GM20431 (cell line): ENCODE measurements around the gene PIGM.

Experiments used
- in situ Hi-C: fragments of 300-500 bp; cut with MseI, MboI; formaldehyde crosslinking; loops from one replicate; pipeline ENCODE4 v1.15.0; 2020; ENCODE audit warnings: low sequenced_read_pairs; ENCODE audit not compliant: unreplicated experiment

The PIGM gene

DNA sequence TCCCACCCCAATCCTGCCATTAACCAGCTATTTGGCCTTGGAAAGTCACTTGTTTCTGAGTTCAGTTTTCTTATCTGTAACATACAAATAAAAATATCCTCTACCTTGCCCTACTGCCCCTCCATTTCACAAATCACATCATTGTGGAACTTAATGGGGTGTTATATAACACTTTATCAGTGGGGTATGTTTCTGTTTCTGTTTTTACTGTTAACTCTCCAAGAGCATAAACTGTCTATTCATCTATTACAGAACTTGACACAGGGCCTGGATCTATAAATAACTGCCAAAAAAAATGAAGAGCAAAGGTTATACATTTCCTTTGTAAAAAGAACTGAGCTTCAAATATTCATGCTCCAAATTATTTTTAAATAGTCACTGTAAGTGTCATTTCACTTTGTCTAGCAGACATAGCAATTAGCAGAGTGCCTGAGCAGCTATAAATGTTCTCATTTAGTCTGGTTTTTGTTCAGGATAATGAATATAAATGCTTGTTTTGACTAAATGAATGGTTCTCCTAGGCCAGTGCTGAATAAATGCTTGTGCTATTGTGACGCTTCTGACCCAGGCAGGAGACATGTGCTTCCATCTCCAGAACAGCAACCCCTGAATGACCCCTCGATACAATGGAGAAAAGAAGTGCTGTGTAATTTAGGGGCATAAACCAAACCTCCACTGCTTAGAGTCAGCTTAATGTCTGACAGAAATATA is 7.4 kb downstream of the PIGM start:
- in situ Hi-C loops = loop anchor here (25.0 kb wide), 1 partner anchor 237 kb away; the partner anchor contains the start of gene DUSP23

DNA sequence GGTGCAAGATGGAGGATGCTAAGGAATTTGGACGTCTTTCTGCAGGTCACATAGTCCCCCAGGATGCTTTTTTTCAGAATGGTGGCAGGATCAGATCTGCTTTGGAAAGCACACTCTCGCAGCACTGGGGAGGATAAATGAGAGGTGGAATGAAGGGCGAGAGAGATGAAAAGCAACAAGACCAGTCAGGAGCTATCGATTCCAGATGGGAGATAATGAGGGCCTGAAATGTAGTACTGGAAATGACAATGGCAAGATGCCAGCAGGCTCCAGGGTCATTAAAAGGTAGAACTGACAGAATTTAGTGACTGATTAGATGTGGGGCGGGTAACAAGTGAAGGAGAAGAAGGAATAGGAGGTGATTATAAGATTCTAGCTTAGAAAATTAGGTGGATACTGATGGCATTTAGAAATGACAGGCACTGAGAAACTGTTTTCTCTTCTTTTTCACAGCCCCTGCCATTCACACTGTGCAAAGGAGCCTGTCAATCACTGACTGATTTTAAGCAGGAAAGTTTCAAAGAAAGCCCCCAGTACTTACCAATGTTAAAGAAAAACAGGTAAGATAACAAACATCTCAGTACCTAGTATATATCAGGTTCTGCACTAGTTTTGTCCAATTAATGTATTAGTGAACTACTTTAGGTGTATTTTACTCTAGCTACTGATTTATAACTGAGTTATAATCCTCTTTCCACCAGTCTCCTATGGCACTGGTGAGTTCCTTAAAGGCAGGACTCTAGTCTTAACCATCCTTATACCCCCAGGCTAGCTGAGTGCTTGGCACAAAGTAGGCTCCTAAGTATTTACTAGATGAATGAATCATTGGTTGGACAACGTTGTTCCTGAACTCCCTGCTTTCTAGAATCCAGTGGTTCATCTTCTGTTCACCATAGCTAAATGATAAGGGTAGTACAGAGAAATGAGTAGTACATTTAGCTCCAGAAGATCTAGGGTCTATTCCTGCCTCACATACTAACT is 9.2 kb downstream of the PIGM start:
- in situ Hi-C loops = loop anchor here (25.0 kb wide), 1 partner anchor 235 kb away; the partner anchor contains the start of gene DUSP23

DNA sequence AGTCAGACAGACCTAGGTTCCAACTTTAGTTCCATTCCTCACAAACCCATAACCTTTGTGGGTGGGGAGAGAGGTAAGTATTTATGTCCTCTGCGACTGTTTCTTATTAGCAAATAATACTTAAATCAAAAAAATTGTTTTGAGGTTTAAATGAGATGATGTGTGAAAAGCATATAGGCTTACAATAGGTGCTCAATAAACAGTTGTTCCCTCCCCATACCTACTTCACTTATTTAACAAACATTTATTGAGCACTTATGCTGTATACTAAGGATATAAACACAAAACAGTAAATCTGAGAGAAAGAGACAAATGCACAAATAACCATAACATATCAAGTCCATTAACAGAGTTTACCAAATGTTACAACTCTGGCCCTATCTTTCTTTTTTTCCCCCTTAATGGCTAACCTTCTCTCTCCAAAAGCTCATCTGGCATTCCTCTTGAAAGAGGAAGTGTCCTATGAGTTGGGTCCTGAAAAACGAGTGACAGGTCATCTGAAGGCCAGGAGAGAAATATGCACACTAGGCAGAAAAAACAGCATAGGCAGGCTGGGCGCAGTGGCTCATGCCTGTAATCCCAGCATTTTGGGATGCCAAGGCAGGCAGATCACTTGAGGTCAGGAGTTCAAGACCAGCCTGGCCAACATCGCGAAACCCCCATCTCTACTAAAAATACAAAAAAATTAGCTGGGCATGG is 10.3 kb downstream of the PIGM start:
- in situ Hi-C loops = loop anchor here (25.0 kb wide), 1 partner anchor 234 kb away; the partner anchor contains the start of gene DUSP23

DNA sequence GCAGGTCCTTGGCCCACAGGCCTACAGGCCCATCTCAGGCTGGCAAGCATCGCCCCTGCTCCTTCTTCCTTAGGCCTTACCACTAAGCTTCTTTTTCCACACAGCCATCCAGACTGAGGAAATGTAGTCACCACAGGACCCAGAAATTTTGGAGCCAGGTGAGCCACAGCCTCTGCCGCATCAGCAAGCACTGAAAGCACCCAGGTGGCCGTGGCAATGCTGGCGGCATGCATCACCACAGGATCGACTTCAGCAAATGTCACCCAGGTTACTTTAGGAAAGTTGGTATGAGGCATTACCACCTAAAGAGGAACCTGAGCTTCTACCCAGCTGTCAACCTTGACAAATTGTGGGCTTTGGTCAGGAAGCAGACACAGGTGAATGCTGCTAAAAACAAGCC is 11.6 kb downstream of the PIGM start:
- in situ Hi-C loops = loop anchor here (25.0 kb wide), 1 partner anchor 233 kb away; the partner anchor contains the start of gene DUSP23

DNA sequence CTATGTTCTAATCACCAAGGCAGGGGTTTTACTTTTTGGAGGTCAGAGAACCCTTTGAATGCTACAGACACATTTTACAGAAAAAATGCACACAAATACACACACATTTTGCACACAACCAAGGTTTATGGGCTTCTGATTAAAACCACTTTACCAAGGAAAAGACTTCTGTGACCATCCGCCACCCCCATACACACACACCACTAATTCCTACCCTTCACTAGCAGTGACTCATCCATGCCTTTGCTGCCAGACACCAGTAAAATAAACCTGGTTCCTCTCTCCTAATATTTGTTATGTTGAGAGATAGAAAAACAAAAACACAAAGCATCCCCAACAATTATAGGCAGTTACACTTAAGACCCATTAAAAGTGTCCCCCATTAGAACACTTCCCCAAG is 12.9 kb downstream of the PIGM start:
- in situ Hi-C loops = loop anchor here (25.0 kb wide), 1 partner anchor 232 kb away; the partner anchor contains the start of gene DUSP23

DNA sequence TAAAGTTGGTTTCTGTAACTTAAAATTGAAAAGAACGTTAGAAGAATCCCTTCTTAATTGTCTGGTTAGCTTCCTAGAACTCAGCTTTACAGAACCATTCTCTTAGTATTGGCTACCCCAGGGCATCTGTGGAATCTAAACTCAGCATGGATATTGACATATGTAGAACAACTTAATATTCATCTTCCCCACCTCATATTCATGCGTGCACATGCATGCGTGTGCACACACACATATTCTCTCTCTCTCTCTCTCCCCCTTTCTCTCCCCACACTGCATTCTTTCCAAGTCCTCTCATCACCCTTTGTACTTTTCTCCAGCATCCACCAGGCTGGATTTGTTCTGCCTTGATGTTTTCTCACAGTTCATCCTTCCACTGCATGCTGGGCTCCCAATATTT is 13.4 kb downstream of the PIGM start:
- in situ Hi-C loops = loop anchor here (25.0 kb wide), 1 partner anchor 231 kb away; the partner anchor contains the start of gene DUSP23

DNA sequence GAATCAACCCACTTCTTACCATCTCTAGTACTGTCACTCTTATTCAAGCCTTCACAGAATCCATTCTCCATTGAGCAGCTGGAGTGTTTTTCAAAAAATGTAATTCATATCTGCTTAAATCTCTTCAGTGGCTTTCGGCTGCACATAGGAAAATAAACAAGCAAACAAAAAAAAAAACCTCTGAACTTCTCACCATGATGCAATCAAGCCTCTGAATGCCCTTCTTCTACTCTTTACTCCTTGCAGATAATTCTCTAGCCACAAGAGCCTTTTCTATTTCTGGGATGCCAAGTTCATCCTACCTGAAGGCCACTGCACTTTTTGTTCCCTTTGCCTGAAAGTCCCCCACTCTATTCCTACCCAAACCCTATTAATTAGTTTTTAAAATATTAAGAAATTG is 14.2 kb downstream of the PIGM start:
- in situ Hi-C loops = loop anchor here (25.0 kb wide), 1 partner anchor 230 kb away; the partner anchor contains the start of gene DUSP23

DNA sequence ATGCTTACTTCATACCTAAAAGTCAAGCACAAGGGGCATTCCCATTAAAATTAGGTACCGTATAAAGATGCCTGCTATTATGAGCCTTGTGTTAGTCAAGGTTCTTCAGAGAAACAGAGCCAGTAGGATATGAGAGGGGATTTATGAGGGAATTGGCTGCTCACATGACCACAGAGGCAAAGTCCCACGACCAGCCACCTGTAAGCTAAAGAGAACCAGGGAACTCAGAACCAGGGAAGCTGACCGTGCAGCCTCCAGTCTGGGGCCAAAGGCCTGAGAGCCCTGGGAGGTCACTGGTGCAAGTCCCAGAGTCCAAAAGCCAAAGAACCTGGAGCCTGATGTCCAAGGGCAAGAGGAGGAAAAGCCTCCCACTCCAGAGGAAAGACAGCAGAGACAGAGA is 20.0 kb downstream of the PIGM start:
- in situ Hi-C loops = loop anchor here (25.0 kb wide), 1 partner anchor 224 kb away; the partner anchor contains the start of gene DUSP23

DNA sequence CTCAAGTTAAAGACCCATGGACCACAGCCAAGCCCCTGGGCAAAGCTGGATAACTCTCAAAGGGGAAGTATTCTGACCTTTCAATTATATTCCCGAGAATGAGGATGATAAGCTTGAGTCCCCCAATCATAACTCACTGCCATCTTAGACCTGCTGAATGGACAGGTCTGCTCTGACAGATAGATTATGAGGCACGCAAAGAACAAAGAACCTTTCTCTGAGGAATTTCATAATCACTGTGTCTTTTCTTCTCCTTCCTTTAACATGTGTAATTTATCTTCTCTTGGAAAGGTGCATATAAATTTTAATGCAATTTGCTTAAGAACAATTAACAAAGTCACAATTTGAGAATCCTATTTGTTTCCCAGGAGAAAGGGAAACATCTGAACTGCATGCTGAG is 22.0 kb downstream of the PIGM start:
- in situ Hi-C loops = loop anchor here (25.0 kb wide), 1 partner anchor 222 kb away; the partner anchor contains the start of gene DUSP23

DNA sequence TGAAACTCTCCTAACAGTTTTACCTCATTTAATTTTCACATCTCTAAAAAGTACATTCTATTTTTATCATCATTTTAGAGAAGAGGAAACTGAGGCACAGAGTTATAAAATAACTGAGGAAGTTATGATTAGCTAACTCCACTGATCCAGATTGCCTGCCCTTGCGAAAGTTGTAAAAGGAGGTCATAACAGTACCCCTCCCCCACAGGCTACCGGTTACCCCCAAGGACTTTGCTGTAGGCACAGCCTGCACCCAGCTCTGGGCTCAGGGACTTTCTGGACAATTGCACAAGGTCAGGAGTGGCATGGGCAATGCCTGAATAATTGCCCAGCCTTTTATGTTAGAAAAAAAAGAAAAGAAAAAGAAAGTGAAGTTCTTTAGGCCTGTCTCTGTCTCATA is 22.7 kb downstream of the PIGM start:
- in situ Hi-C loops = loop anchor here (25.0 kb wide), 1 partner anchor 222 kb away; the partner anchor contains the start of gene DUSP23

DNA sequence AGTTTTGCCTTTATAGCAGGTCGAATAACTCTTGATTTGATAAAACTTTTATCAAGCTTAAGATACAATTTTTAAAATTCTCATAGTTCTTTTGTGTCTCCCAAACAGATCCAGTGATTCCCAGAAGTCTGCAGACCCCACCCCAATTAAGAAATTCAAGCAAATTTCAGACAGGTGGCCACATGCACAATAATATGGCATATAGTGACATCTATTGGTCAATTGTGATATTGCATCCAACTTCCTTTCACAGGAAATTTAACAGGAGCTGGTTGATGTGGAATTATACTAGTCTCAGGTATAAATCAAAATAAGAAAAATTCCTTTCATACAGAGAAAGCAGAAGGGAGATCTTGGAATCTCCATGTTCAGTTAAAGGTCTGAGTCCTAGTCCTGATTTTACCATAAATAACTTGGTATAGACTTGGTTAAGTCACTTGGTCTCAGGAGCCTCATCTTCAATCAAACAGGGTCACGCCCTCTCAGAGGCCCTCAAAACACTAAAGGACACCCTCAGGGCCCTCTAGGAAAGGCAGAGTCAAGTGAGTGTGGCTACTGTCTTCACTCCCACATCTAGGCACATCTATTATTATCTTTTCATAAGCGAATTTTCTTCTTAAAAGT is 24.1 kb downstream of the PIGM start:
- in situ Hi-C loops = loop anchor here (25.0 kb wide), 1 partner anchor 220 kb away; the partner anchor contains the start of gene DUSP23

DNA sequence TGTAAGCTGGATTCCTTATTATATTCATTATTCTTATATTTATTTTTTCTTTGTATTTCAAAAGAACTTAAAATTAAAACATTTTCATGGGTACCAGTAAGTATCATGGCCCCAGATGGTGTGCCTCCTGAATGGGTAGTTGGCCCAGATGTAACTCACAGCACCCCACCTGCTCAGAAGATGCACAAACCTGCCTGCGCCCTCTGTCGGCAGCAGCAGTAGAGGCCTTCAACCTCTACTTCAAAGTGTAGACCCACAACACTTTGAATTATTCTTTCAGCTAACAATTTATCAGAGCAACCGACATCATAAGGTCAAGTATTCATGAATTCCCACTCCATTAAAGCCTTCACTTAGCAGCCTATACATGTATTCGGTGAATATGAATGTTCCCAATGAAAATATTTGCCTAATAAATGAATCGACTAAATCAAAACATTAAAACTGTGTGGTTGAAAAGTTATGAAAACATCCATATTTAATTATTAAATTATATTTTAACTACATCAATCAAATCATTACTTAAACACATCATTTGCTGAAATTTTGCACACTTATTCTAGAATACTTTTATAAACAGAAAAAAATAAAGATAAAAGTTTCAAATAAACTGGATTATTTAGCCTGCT is 25.4 kb downstream of the PIGM start:
- in situ Hi-C loops = loop anchor here (25.0 kb wide), 1 partner anchor 219 kb away; the partner anchor contains the start of gene DUSP23

DNA sequence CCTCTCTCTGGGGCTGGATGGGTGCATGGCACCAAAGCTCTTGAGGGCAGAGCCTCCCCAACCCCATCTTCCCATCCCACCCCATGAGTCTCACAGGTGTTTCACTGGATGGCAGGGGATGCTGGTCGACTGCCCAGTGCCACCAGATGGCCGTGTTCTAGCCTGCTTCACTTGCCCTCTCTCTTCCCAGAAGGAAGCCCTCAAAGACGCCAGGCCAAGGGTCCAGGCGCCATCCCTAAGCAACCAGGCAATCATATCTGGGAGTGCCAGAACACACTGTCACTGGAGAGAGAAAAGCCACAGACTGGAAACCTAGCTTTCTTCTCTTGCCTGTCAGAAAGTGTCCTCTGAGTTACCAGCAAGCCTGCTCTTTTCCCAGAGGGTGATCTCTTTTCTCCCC is 26.7 kb downstream of the PIGM start:
- in situ Hi-C loops = loop anchor here (25.0 kb wide), 1 partner anchor 218 kb away; the partner anchor contains the start of gene DUSP23

DNA sequence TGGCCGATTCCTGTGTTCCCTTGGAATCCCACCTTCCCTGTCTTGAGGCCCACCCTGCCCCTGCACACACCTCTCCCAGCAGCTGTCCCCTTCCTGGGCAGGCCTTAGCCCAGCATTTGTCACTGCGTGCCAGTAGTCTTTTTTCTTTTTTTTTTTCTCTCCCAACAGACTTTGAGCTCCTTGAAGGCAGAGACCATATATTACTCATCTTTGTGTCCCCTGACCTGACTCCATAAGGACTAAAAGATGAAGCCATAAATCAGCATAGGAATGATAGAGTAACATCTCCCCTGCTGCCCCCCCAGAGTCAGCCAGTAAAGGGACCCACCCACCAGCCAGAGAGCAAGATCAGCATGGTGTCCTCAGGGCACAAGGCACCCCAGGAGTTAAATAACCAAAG is 27.4 kb downstream of the PIGM start:
- in situ Hi-C loops = loop anchor here (25.0 kb wide), 1 partner anchor 217 kb away; the partner anchor contains the start of gene DUSP23

DNA sequence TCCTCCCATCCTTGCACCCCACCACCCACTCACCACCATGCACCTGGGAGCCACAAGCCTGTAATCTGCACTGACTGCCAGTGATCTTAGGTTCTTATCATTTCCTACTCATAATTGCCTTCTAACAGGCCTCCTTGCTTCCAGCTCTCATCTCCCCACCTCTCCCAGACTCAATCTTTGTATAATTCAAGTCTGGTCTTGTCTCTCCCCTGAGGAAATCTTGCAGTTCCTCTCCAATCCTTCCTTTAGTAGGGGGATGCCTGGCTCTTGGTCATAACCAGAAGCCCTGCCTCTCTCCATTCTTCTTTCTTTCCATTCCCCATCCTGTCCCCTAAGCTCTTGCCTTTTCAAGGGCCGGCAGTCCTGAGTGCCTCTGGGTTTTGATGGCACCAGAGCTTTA is 27.8 kb downstream of the PIGM start:
- in situ Hi-C loops = loop anchor here (25.0 kb wide), 1 partner anchor 217 kb away; the partner anchor contains the start of gene DUSP23

DNA sequence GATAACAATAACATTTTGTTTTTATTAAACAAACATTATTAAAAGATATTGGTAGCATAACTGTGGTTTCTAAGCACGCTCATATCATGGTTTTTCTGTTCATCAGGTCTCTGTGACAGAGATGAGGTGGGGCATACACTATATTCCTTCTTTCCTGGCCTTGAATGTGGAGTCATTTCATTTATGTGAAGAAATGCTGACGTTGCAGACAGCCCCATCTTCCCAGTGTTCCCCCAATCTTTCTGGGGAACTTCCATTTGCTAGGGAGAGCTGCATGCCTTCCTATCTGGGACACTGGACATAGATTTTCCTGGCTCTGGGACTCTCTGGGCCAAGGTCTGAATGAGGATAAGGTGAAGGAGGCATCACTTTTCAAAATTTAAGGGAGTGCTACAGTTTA is 30.4 kb downstream of the PIGM start:
- in situ Hi-C loops = loop anchor here (25.0 kb wide), 1 partner anchor 214 kb away; the partner anchor contains the start of gene DUSP23

DNA sequence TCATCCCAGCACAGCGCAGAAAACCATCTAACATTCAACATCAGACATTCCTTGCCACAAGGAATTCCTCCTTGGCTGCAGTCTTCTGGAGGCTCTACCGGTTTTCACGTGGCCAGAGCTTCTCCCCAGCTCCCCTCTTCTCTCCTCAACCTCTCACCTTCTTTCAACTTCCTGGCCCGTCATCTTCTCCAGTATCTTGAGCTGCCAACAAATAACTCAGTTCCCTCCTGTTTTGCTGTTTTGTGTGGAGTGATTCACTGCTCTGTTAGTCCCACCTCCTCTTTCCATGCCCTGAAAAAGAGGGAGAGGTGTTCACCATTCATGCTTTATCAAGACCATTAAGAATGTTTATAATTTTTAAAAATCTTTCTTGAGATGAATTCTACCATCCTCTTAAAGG is 32.6 kb downstream of the PIGM start:
- in situ Hi-C loops = no loop called here

DNA sequence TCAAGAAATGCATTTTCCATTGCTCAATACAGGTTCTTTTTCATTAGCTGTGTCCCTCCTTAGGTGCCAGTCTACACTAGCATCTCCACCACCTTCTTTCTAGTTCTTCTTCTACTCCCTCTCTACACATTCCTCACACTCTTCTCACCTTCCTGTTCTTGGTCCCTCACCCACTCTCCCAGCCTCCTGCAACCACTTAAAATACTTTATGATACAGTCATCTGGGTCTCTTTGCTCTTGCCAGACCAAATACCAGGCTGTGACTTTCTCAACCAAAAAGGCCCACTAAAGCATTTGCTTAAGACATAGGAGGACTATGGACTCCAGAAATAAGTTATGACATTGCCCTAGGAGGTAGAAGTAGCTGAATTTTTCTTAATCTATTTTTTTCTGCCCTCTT is 35.1 kb downstream of the PIGM start:
- in situ Hi-C loops = no loop called here
